ENCODE measurements around the gene RBPJL. TPM values are rescaled to one million over a fixed set of nuclear protein-coding genes. Genes with fewer than 3 reads are reported as not detected.
"Not testable (repeated sequence)": the region's sequence is repeated elsewhere in the genome, so short reads cannot be mapped to it uniquely, and the experiment has no call there.

The RBPJL gene
- total RNA-seq, 1 experiment from 2014 or later, result not detected

- DNase-seq (ENCODE audit: low read depth), result no peak
Observed at GRCh38 chr20:45342855-45343531, 36.4 kb downstream of the RBPJL start.

- DNase-seq (ENCODE audit: low read depth), result peak; percentile 44
Observed at GRCh38 chr20:45343532-45344167, 37.0 kb downstream of the RBPJL start.

DNA sequence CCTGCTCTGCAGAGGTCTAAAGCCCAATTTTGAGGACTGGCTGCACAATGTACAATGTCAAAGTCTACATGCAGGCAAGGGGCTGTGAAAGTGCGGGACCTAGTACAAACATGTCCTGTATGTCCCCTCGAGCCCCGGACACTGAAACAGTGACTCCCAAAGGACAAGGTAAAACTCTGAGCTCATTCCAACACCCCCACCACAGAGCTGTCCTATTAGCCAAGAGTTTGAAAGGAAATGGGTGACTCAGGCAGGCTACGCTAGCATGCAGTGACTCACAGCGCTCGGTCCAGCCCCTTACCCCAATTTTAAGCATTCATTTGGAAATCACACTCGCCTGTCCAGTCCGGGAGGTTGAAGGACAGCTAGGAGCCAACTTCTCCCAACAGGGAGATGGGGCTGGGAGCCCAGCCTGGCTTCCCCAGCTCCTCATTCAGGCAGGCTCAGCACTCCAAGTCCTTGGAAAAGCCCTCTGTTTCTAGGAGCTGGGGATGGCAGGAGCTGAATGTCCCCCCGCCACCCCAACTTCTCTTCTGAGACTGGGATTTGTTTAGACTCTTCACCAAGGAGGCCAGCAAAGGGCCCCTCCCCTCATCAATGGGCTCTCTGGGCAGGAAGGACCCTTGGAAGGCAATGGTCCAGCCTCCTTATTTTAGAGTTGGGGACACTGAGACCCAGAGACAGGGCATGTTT lies 37.7 kb downstream of the RBPJL start:
- peak; percentile 99 for DNase-seq (ENCODE audit: low read depth)

DNA sequence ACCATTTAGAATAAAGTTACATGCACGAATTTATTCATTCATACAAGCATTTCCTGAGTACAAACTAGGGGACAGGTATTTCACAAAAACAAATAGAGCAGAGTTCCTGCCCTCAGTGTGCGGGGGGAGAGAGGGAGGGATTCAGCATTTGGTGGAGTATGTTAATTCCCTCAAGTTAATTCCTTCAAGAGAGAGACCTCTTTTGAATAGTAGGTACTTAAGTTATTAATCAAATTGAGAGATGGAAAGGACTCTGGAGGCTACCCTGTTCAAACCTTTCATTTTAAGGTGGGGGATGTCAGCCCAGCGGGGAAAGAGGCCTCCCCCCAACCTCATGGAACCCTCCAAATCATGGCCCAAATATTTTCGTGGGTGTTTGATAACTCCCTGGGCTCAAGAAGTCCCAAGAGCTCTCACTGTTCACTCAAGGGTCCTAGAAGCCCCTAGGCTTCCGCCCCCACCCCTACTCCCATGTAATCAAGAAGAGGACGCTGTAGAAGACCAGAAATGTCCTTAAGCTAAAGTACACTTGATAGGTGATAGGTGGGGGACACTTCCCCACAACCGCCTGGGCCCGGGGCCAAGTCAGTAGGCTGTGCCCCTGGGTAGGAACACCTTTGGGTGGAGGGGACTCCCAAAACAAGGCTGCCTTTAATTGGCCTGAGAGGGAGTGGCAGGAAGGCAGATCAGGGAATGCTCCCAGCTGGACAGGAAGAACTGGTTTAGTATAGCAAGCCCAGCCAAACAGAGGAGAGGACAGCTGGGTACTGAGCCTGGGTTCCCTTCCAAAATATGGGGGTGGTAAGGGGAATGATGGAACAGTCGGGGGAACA lies 38.7 kb downstream of the RBPJL start:
- DNase-seq (ENCODE audit: low read depth), result no peak

DNA sequence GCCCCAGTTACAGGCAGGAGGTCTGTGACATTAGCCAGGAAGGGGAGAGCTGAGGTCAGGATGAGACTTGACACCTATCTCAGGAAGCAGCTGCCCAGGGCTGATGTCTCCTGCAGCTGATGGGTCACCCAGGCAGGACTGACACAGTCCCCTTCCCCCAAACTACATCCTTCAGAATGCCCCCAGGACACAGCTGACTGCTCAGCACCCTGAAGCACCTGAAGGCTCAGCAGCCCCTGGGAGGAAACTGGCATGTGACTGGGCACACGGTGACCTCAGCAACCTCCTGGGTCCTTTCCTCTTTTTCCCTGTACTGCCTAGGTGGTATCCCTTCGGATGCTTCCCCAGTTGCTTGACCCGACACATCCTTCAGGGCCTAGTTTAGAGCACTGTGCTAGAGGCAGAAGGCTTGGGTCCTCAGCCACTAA lies 39.7 kb downstream of the RBPJL start:
- DNase-seq (ENCODE audit: low read depth), result peak; percentile 60

DNA sequence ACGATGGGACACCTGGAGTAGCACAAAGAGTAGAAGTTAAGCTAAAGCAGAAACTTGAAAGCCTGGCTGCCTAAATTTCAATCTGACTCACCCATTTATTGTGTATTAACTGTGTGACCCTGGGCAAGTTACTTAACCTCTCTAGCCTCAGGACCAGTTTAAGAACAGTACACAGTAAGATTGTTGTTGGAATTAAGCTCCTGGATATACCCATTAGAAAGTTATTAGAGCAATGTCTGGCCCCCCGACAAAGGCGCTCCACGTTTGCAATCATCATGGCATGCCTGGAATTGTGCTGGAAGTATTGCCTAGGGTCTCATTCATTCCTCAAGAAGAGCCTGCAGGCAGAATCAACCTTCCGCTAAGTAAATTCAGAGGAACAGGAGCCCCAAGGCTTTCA lies 40.2 kb downstream of the RBPJL start:
- peak; percentile 58 for DNase-seq (ENCODE audit: low read depth)

DNA sequence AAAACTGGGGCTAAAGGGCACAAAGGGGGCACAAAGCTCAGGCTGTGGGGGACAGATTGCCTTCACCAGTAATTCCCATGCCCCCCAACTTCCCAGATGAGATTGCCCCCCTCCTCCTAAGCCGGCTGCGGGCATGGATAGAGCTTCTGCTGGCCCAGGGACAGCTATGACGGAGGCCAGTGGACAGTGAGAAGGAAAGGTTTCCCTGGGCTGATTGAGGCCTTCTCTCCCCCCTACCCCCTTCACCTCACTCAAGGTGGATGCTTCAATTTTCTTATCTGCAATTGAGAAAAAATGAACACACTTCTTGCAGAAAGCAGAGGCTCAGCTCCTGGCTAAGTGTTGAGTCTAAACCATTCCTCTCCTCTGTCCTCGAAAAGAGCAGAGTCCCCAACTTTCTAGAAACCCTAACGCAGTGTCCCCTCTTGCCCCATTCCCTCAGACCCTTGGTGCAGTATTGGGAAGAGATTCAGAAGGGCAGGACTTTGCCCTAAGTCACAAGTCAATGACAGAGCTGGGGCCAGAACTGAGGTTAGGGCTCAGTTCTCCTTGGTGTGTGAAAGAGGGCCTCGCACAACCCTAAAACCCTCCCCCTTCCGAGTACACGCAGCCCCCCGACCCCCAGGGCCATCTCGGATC lies 40.8 kb downstream of the RBPJL start:
- peak; percentile 41 for DNase-seq (ENCODE audit: low read depth)

DNA sequence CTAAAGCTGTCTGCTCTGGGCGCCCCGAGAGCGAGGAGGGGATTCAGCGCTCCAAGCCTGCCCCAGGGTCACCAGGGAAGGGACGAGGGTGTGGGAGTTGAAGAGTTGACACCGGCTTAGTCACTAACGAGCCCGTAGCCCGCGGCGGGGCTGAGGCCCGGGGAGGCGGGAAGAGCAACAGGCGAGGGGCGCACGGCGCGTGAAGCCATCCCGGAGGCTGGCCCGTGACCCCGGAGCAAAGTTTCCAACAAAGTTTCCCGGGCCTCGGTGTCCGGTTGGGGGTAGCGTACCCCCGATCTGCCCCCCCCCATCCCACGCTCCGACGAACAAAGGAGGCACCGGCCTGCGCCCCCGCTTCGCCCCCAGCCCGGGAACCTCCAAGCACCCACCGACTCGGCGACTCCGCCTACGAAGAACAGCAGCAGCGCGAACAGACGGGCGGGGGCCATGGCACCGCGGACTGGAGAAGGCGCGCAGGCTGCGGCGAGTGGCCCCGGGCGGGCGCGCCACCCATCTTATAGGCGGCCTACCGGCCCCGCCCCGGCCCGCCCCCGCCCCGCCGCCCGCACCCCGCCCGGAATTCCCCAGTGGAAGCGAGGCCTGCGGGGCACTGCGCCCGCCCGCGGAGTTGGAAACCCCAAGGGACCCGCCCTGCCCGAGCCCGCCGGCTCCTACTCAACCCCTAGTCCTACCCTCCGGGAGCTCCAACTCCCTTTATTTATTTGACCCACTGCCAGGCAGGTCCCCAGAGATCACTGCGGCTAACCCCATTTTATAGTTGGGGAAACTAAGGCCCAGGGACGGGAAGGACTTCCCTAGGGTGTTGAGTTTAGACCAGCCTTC lies 41.5 kb downstream of the RBPJL start, which contains the start of gene SDC4:
Gene SDC4, minus strand, starts transcription at position 489 of the 843 bp plus-strand sequence. Its CDS starts 40 bp downstream, at position 449.
- DNase-seq (ENCODE audit: low read depth), result peak; percentile 82

DNA sequence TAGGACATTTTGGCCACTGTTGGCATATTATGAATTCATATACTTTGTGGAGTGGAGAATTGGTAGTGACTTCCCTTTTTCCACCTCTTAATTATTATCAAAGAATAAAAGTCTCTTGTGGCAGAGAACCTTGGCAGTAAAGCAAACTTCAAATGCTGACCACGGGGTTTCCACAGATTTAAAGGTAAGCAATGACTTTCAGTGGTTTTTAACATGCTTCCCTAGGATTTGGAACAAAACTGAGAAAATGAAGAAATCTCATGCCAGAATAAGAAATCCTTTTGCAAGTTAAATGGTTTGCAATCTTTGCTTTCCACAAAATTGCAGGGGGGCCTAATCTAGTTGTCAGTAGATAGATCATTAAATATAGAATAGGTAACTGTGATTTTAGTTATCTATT lies 43.6 kb downstream of the RBPJL start:
- DNase-seq (ENCODE audit: low read depth), result no peak

GRCh38 chr20:45350795-45351194 lies 44.2 kb downstream of the RBPJL start:
- DNase-seq (ENCODE audit: low read depth), result not testable (repeated sequence)

DNA sequence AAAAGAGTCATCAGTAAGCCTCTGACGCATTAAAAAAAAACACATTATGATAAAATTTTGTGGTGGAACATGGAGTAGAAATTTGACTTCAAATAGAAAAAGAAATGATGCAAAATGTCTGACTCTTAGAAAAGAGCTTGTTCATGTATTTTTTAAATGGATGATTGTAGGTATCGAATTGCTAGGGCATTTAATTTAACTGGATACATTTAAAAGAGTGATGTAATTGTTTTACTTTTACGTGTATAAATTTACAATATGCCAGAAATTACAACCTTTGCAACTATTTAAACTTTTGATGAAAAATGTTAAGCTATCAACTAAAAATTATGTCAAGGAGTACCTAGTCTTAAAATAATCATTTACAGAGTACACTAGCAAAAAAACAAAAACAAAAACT lies 46.1 kb downstream of the RBPJL start:
- no peak for DNase-seq (ENCODE audit: low read depth)

GRCh38 chr20:45353746-45354145 lies 47.1 kb downstream of the RBPJL start:
- no peak for DNase-seq (ENCODE audit: low read depth)

GRCh38 chr20:45354423-45355208 lies 48.0 kb downstream of the RBPJL start:
- DNase-seq (ENCODE audit: low read depth), result peak; percentile 86

GRCh38 chr20:45355209-45356084 lies 48.8 kb downstream of the RBPJL start:
- DNase-seq (ENCODE audit: low read depth), result peak; percentile 94

DNA sequence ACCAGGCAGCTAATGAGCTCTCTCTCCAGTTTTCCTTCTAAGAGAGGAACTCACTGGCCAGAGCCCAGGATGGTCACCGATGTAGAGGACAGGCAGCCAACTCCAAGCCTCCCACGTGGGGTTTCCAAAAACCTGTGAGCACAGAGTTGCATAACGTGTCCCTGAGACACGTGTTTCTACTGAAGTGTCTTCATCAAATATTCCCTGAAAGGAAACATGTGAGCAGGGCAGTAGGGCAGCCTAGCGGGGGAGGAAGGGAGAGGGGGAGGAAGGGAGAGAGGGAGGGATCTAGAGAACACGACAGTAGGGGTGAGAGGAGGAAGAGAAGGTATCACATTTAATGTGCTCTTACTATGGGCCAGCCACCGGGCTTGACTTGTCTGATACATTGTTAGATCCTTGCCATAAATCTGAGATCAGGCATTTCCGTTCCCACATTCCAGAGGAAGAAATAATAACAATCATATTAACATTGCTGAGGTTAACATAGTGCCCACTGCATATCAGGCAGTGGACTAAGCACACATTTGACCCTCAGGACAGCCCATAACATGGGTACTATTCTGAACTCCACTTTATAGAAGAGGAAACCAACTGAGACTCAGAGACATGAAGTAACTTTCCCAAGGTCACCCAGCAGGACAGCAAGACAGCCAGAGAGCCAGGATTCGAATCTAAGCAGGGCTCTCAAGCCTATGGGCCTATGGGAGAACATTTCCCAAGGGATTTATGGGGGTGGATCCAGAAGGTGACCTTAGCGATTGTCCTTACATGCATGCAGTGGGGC lies 51.8 kb downstream of the RBPJL start:
- DNase-seq (ENCODE audit: low read depth), result peak; percentile 87

DNA sequence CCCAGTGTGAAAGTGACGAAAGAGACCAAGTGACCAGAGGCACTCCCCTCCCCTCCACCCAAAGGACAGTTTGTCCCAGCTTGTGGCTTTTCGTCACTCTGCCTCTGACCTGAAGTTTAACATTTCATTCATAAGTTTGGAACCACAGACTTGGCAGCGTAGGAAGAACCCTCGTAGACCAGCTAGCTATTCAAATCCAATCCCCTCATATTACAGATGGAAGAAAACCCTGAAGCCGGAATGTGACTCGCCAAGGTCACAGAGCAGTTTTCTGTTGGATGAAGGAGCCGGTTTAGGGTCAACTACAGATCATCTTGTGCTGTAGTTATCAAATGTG lies 52.4 kb downstream of the RBPJL start:
- DNase-seq (ENCODE audit: low read depth), result peak; percentile 91

DNA sequence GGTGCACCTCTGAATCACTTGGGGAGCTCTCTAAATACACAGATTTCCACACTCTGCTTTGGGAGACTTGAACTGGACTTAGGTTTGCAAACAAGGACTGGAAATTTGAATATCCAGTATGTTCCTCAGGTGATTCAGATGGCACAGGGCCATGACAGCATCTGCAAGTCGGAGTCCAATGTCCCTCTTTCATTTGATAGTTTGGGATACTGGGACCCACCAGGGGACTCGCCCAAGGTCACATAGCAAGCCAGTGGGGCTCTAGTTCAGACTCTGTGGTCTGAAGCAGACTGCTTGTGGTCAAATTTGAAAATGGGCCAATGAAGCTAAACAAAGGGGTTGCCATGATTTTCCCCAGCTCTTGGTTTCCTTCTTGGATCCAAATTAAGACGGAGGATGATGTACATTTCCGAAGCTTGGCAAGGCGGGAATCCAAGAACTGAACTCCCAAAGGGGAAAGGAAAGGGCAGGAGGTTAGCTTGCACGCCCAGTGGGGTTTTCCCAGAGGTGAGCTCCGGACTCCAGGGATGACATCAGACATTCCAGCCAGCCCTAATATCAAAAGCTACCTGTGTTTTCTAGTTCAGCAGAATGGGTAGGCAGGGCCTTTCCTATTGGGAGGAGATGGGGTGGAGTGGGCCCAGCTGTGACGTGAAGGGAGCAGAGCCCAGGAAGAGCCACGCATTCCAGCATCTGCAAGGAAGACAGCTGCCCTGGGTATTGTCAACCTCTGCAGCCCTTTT lies 52.9 kb downstream of the RBPJL start:
- peak; percentile 89 for DNase-seq (ENCODE audit: low read depth)
